BJ (cell line): ENCODE results near the gene GALNT2. TPM values are rescaled to one million over a fixed set of nuclear protein-coding genes. Genes with fewer than 3 reads are reported as not detected.

ENCODE experiments used
- CTCF ChIA-PET: fragments of 350-600 bp; formaldehyde crosslinking; extraction: SDS; loops from one replicate; lab custom pipeline; 2021; ENCODE audit warnings: antibody characterized with exemption, inconsistent platforms; lab: Yijun Ruan, JAX
- POLR2A ChIA-PET: fragments of 300-600 bp; sonication (Branson Sonifier 250); formaldehyde crosslinking; extraction: SDS; loops from one replicate; lab custom pipeline; 2021; ENCODE audit warnings: antibody characterized with exemption; lab: Charles Lee
- DNase-seq: peaks from one replicate; pipeline ENCODE4 v3.0.0-alpha.2; 2011; ENCODE audit warnings: low read depth
- H3K27me3 ChIP-seq: 2 replicates; pipeline ENCODE4 v1.6.0; 2011; ENCODE audit warnings: low read length; ENCODE audit not compliant: control insufficient read depth, insufficient read depth
- H3K36me3 ChIP-seq: 2 replicates; pipeline ENCODE4 v1.5.1; 2011; ENCODE audit warnings: low read length; ENCODE audit not compliant: control insufficient read depth, insufficient read depth
- H3K4me3 ChIP-seq: 2 replicates; pipeline ENCODE4 v1.5.1; 2011; ENCODE audit warnings: low read depth, mild to moderate bottlenecking, control low read depth, low read length
- CTCF ChIP-seq: IDR thresholded peaks from 2 replicates; pipeline ENCODE4 v1.5.1; 2011; ENCODE audit warnings: low read depth, mild to moderate bottlenecking, control low read depth, inconsistent platforms, low read length, moderate library complexity; ENCODE audit not compliant: insufficient read depth
- polyA plus RNA-seq: library from polyadenylated mRNA; depleted of rRNA; stranded (reverse); fragments of >200 nt; gene quantifications from 2 replicates; pipeline ENCODE4 v1.2.3, GENCODE V29; 2011

Gene GALNT2
- polyA plus RNA-seq, 1 experiment = 90.9 TPM

GRCh38 chr1:230166366-230167132, 99.5 kb downstream of the GALNT2 start:
- CTCF ChIA-PET = interaction anchor here (0.6 to 1.0 kb wide), 4 partner anchors 9 to 97 kb away, joined by 3 to 5 read pairs (median 3); no protein-coding TSS in a partner anchor
- no peak for TF ChIP-seq CTCF
- POLR2A ChIA-PET = no interaction called here
- no peak overlapping the region for H3K4me3 ChIP-seq
- H3K27me3 ChIP-seq = no peaks in the 10 kb centered on the region
- DNase-seq = no peak
- H3K36me3 ChIP-seq = 0 out of 2 replicates have a peak, but pooled peaks cover 1% of the 10 kb centered on the region

- TF ChIP-seq CTCF = peak; percentile 64
- ChIA-PET CTCF (interaction anchor here (0.9 to 1.0 kb wide), 3 partner anchors 20 to 98 kb away, joined by 3 to 5 read pairs (median 3); no protein-coding TSS in a partner anchor), POLR2A (no interaction called here)
Observed at GRCh38 chr1:230167419-230167852, 100.4 kb downstream of the GALNT2 start.

GRCh38 chr1:230169454-230170152, 102.6 kb downstream of the GALNT2 start:
- no peak for DNase-seq
- Histone ChIP-seq H3K36me3 (0 out of 2 replicates have a peak, but pooled peaks cover 1% of the 10 kb centered on the region), H3K27me3 (no peaks in the 10 kb centered on the region), H3K4me3 (no peak overlapping the region)
- ChIA-PET CTCF (interaction anchor here (1.0 kb wide), 1 partner anchor 321 kb away, joined by 3 read pairs; no protein-coding TSS in a partner anchor), POLR2A (no interaction called here)
- no peak for TF ChIP-seq CTCF

More at GRCh38 chr1:230167419-230167852, 100.4 kb downstream of the GALNT2 start:
- no peaks in the 10 kb centered on the region for H3K27me3 ChIP-seq
- no peak overlapping the region for H3K4me3 ChIP-seq
- H3K36me3 ChIP-seq = 0 out of 2 replicates have a peak, but pooled peaks cover 1% of the 10 kb centered on the region
- no peak for DNase-seq

GRCh38 chr1:230170153-230170547, 103.1 kb downstream of the GALNT2 start:
- no peak overlapping the region for H3K4me3 ChIP-seq
- ChIA-PET CTCF (interaction anchor here (1.0 kb wide), 1 partner anchor 321 kb away, joined by 3 read pairs; no protein-coding TSS in a partner anchor), POLR2A (no interaction called here)
- DNase-seq = no peak
- 0 out of 2 replicates have a peak, but pooled peaks cover 1% of the 10 kb centered on the region for H3K36me3 ChIP-seq
- TF ChIP-seq CTCF = no peak
- H3K27me3 ChIP-seq = no peaks in the 10 kb centered on the region

GRCh38 chr1:230170622-230171021, 103.6 kb downstream of the GALNT2 start:
- DNase-seq = no peak
- POLR2A ChIA-PET = no interaction called here
- CTCF ChIA-PET = no interaction called here
- H3K4me3 ChIP-seq = no peak overlapping the region
- TF ChIP-seq CTCF = no peak
- no peaks in the 10 kb centered on the region for H3K27me3 ChIP-seq
- 0 out of 2 replicates have a peak, but pooled peaks cover 1% of the 10 kb centered on the region for H3K36me3 ChIP-seq
